IPS-20b (cell line): ENCODE data around the gene DLEC1.
A peak's percentile ranks its signal among the peaks of the same experiment; 100 is the strongest.

ENCODE experiments used
- H3K27ac ChIP-seq: one replicate; pipeline ENCODE4 v1.5.1; 2013; ENCODE audit warnings: low read length
- H3K27me3 ChIP-seq: 2 replicates; pipeline ENCODE4 v1.6.1; 2013; ENCODE audit warnings: mild to moderate bottlenecking, low read length, inconsistent platforms; ENCODE audit not compliant: insufficient read depth
- H3K36me3 ChIP-seq: 2 replicates; pipeline ENCODE4 v1.6.1; 2013; ENCODE audit warnings: low read depth, mild to moderate bottlenecking, inconsistent platforms, low read length, moderate library complexity; ENCODE audit not compliant: insufficient read depth
- H3K4me1 ChIP-seq: 2 replicates; pipeline ENCODE4 v1.6.1; 2013; ENCODE audit warnings: mild to moderate bottlenecking, control low read depth, inconsistent platforms, low read length, moderate library complexity; ENCODE audit not compliant: insufficient read depth
- H3K4me3 ChIP-seq: 2 replicates; pipeline ENCODE4 v1.5.1; 2013; ENCODE audit warnings: mild to moderate bottlenecking, low read length, inconsistent platforms
- H3K9ac ChIP-seq: 2 replicates; pipeline ENCODE4 v1.6.1; 2013; ENCODE audit warnings: low read depth, mild to moderate bottlenecking, inconsistent platforms, low read length, moderate library complexity
- H3K9me3 ChIP-seq: 2 replicates; pipeline ENCODE4 v1.6.1; 2013; ENCODE audit warnings: mild to moderate bottlenecking, low read depth, low read length, inconsistent platforms; ENCODE audit not compliant: insufficient read depth

Gene DLEC1

GRCh38 chr3:38090453-38090852 is 51.4 kb downstream of the DLEC1 start:
- Histone ChIP-seq H3K36me3 (no peaks in the 10 kb centered on the region), H3K9me3 (no peaks in the 10 kb centered on the region), H3K27me3 (no peaks in the 10 kb centered on the region), H3K4me3 (no peak overlapping the region), H3K9ac (no peak overlapping the region), H3K27ac (no peak overlapping the region), H3K4me1 (no peaks in the 10 kb centered on the region)

GRCh38 chr3:38094999-38095398 is 56.0 kb downstream of the DLEC1 start:
- peaks cover 5% of the 10 kb centered on the region; the same call in 1 of the 2 replicates for H3K4me1 ChIP-seq
- no peaks in the 10 kb centered on the region for H3K36me3 ChIP-seq
- no peak overlapping the region for H3K4me3 ChIP-seq
- H3K9me3 ChIP-seq = no peaks in the 10 kb centered on the region
- H3K9ac ChIP-seq = no peak overlapping the region
- no peak overlapping the region for H3K27ac ChIP-seq
- no peaks in the 10 kb centered on the region for H3K27me3 ChIP-seq

GRCh38 chr3:38095669-38096483 is 56.9 kb downstream of the DLEC1 start:
- Histone ChIP-seq H3K9ac (no peak overlapping the region), H3K4me1 (peaks cover 12% of the 10 kb centered on the region), H3K27me3 (no peaks in the 10 kb centered on the region), H3K9me3 (no peaks in the 10 kb centered on the region), H3K4me3 (no peak overlapping the region), H3K36me3 (no peaks in the 10 kb centered on the region), H3K27ac (no peak overlapping the region)

GRCh38 chr3:38097446-38098375 is 58.7 kb downstream of the DLEC1 start:
- H3K27ac ChIP-seq = no peak overlapping the region
- H3K36me3 ChIP-seq = no peaks in the 10 kb centered on the region
- peaks cover 22% of the 10 kb centered on the region for H3K4me1 ChIP-seq
- H3K9me3 ChIP-seq = no peaks in the 10 kb centered on the region
- no peaks in the 10 kb centered on the region for H3K27me3 ChIP-seq
- H3K9ac ChIP-seq = no peak overlapping the region
- no peak overlapping the region for H3K4me3 ChIP-seq

- H3K27me3 ChIP-seq = no peaks in the 10 kb centered on the region
Observed at GRCh38 chr3:38098376-38098723, 59.3 kb downstream of the DLEC1 start.

GRCh38 chr3:38099518-38099917 is 60.5 kb downstream of the DLEC1 start:
- Histone ChIP-seq H3K4me3 (peak overlapping the region; percentile 8; the same call in 1 of the 2 replicates), H3K9ac (peak overlapping the region; percentile 55; the same call in 1 of the 2 replicates)

More at GRCh38 chr3:38098376-38098723, 59.3 kb downstream of the DLEC1 start:
- H3K36me3 ChIP-seq = no peaks in the 10 kb centered on the region
- no peak overlapping the region for H3K27ac ChIP-seq
- no peaks in the 10 kb centered on the region for H3K9me3 ChIP-seq
- H3K4me1 ChIP-seq = peaks cover 22% of the 10 kb centered on the region
- H3K9ac ChIP-seq = no peak overlapping the region
- H3K4me3 ChIP-seq = no peak overlapping the region

GRCh38 chr3:38100498-38100897 is 61.5 kb downstream of the DLEC1 start:
- Histone ChIP-seq H3K27me3 (no peaks in the 10 kb centered on the region), H3K4me3 (no peak overlapping the region), H3K9me3 (no peaks in the 10 kb centered on the region), H3K4me1 (peaks cover 22% of the 10 kb centered on the region), H3K27ac (no peak overlapping the region), H3K9ac (no peak overlapping the region), H3K36me3 (no peaks in the 10 kb centered on the region)

More at GRCh38 chr3:38099518-38099917, 60.5 kb downstream of the DLEC1 start:
- Histone ChIP-seq H3K36me3 (no peaks in the 10 kb centered on the region), H3K4me1 (peaks cover 22% of the 10 kb centered on the region), H3K9me3 (no peaks in the 10 kb centered on the region), H3K27ac (no peak overlapping the region), H3K27me3 (no peaks in the 10 kb centered on the region)

- Histone ChIP-seq H3K4me1 (peaks cover 22% of the 10 kb centered on the region), H3K36me3 (no peaks in the 10 kb centered on the region), H3K9me3 (no peaks in the 10 kb centered on the region; the same call in 1 of the 2 replicates), H3K9ac (no peak overlapping the region), H3K27me3 (no peaks in the 10 kb centered on the region), H3K27ac (no peak overlapping the region), H3K4me3 (no peak overlapping the region)
Observed at GRCh38 chr3:38101811-38102443, 62.9 kb downstream of the DLEC1 start.

- Histone ChIP-seq H3K27me3 (no peaks in the 10 kb centered on the region), H3K27ac (no peak overlapping the region), H3K4me1 (peaks cover 22% of the 10 kb centered on the region), H3K4me3 (no peak overlapping the region), H3K36me3 (no peaks in the 10 kb centered on the region), H3K9me3 (no peaks in the 10 kb centered on the region; the same call in 1 of the 2 replicates), H3K9ac (no peak overlapping the region)
Observed at GRCh38 chr3:38102444-38102814, 63.4 kb downstream of the DLEC1 start.

- Histone ChIP-seq H3K27ac (no peak overlapping the region), H3K36me3 (no peaks in the 10 kb centered on the region), H3K9ac (no peak overlapping the region), H3K27me3 (no peaks in the 10 kb centered on the region), H3K9me3 (no peaks in the 10 kb centered on the region; the same call in 1 of the 2 replicates), H3K4me1 (peaks cover 13% of the 10 kb centered on the region), H3K4me3 (no peak overlapping the region)
Observed at GRCh38 chr3:38105525-38105924, 66.5 kb downstream of the DLEC1 start.

GRCh38 chr3:38107911-38108648 is 69.1 kb downstream of the DLEC1 start:
- Histone ChIP-seq H3K9ac (no peak overlapping the region), H3K9me3 (no peaks in the 10 kb centered on the region; the same call in 1 of the 2 replicates), H3K36me3 (no peaks in the 10 kb centered on the region), H3K4me1 (no peaks in the 10 kb centered on the region), H3K4me3 (no peak overlapping the region), H3K27ac (no peak overlapping the region), H3K27me3 (no peaks in the 10 kb centered on the region)
